Mucosa of stomach (tissue), 1 donor: ENCODE results near the gene FRAT1.
A peak's percentile ranks its signal among the peaks of the same experiment; 100 is the strongest.

Experiments
- H3K27me3 ChIP-seq: one replicate; pipeline ENCODE4 v1.7.0; 2013; ENCODE audit warnings: mild to moderate bottlenecking, low read length; ENCODE audit not compliant: control insufficient read depth, insufficient read depth
- H3K36me3 ChIP-seq: one replicate; pipeline ENCODE4 v1.7.0; 2013; ENCODE audit warnings: low read length; ENCODE audit not compliant: control insufficient read depth, insufficient read depth
- H3K4me1 ChIP-seq: one replicate; pipeline ENCODE4 v1.7.0; 2013; ENCODE audit warnings: mild to moderate bottlenecking, low read length; ENCODE audit not compliant: control insufficient read depth, insufficient read depth
- H3K4me3 ChIP-seq: one replicate; pipeline ENCODE4 v1.7.0; 2013; ENCODE audit warnings: low read length
- H3K9ac ChIP-seq: one replicate; pipeline ENCODE4 v1.7.0; 2013; ENCODE audit warnings: mild to moderate bottlenecking, low read length, moderate library complexity
- H3K9me3 ChIP-seq: one replicate; pipeline ENCODE4 v1.7.0; 2013; ENCODE audit warnings: mild to moderate bottlenecking, low read length, moderate library complexity; ENCODE audit not compliant: control insufficient read depth
- donor health status: Pancreatic carcinoma.

Gene FRAT1

DNA sequence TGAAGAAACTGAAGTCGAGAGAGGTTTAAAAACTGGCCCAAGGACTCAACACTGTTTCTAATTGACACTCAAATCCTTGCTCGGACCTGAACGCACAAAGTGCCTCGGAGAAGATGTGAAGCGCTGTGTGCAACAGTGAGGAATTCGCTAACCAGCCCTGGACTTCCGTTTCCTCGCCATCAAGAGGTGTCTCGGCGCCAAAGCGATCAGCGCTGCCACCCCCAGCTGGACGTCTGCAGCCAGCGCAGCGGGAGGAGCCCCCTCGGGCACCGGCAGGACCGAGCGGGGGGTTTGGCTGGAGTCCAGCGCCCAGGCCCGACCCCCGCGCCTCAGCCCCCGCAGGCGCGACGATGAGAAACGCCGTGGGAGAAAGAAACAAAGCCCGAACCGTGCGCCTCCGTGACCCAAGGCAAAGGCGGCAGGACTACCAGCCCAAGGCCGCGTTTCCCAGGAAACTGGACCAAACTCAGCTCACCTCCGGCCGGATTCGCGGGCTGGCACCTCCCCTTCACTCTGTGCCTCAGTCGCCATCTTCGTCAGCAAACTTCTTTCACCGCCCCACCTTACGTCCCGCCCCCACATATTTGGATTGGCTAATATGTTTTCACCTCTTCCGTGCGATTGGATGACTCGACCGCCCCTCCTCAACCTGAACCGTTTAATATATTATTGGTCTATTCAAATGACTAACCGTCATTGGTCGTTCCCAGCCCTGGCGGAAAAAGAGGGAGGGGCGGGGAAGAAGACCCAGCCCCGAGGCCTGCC is 26.8 kb upstream of the FRAT1 start, which contains the start of gene ARHGAP19:
TSS of gene ARHGAP19 (minus strand) at position 541 of the 765 bp plus-strand sequence. CDS start at position 531, 10 bp downstream.
- H3K27me3 ChIP-seq: no peaks in the 10 kb centered on the region
- peak within 1 kb of the TSS; percentile 84 for H3K9ac ChIP-seq
- peaks cover 10% of the 10 kb centered on the region for H3K4me1 ChIP-seq
- peak within 1 kb of the TSS; percentile 80 for H3K4me3 ChIP-seq
- no peaks in the 10 kb centered on the region for H3K36me3 ChIP-seq
- H3K9me3 ChIP-seq: no peaks in the 10 kb centered on the region

DNA sequence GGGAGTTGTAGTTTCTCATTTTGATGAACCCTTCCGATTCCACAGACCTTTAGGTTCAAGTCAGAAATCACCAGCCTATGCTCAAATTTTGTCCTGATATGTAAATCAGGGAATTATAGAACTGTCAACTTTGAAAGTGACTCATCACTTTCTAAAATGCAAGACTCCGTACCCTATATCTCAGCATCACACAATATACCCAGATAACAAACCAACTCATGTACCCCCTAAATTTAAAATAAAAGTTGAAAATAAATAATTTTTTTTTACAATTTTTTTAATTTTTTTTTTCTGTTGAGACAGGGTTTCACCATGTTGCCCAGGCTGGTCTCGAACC is 26.2 kb upstream of the FRAT1 start:
- Histone ChIP-seq H3K9ac (no peak overlapping the region), H3K4me3 (no peak overlapping the region), H3K27me3 (no peaks in the 10 kb centered on the region), H3K36me3 (no peaks in the 10 kb centered on the region), H3K9me3 (no peaks in the 10 kb centered on the region), H3K4me1 (peaks cover 10% of the 10 kb centered on the region)

DNA sequence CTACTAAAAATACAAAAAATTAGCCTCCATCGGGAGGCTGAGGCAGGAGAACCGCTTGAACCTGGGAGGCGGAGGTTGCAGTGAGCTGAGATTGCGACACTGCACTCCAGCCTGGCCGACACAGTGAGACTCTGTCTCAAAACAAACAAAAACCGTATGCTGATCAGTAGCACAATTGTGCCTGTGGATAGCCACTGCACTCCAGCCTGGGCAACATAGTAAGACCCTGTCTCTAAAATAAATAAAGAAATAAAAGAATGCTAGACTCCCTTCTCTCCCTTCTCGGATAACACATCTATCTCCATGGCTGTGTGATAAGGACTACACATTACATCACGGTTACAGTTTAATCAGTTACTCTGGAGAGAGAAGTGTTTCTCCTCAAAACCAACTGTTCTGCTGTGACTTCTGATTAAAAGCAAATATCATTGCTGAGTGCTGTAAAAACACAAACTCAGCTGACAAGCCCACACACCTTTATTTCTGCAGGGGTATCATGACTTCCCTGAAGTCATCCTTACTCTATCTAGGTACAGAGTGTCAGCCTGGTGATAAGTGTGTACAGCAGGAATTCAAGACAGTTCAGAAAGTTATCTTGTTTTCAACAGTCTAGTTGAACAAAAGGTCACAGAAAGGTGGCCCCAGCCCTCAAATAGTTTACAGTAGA is 21.4 kb upstream of the FRAT1 start:
- no peaks in the 10 kb centered on the region for H3K36me3 ChIP-seq
- H3K4me3 ChIP-seq: no peak overlapping the region
- H3K27me3 ChIP-seq: peaks cover 3% of the 10 kb centered on the region
- no peaks in the 10 kb centered on the region for H3K4me1 ChIP-seq
- H3K9ac ChIP-seq: peak overlapping the region; percentile 18
- H3K9me3 ChIP-seq: no peaks in the 10 kb centered on the region

DNA sequence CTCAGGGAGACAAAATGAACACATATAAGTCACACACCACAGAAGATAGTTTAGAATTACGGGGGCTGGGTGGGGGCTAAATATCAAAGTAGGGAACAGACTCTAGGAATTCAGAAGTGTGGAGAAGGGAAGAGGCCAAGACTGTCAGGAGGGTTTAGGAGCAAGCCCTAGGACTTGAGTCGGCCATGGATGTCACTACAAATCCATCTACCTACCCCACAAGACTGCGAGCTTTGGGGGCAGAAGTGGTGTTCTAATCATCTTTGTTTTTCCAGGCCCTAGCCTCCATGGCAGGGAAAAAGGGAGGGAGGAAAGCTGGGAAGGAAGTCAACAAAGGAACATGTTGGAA is 20.9 kb upstream of the FRAT1 start:
- Histone ChIP-seq H3K9me3 (no peaks in the 10 kb centered on the region), H3K27me3 (peaks cover 3% of the 10 kb centered on the region), H3K4me3 (no peak overlapping the region), H3K9ac (peak overlapping the region; percentile 18), H3K36me3 (no peaks in the 10 kb centered on the region), H3K4me1 (no peaks in the 10 kb centered on the region)

DNA sequence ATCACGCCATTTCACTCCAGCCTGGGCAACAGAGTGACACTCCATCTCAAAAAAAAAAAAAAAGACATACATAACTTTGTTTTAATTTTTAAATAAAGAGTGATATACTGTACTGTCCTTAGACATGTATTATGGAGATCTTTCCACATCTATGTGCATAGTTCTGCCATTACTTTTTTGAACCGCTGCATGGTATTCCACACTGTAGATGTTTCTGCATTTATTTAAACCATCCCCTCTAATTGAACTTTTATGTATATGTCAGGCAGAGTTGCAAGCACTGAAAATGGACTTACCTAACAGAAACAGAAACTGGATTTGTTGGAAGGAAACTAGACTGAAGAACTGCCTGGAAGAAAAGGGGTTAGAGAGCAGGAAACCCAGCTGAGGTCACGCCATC is 18.1 kb upstream of the FRAT1 start:
- no peaks in the 10 kb centered on the region for H3K9me3 ChIP-seq
- H3K27me3 ChIP-seq: peaks cover 3% of the 10 kb centered on the region
- H3K4me3 ChIP-seq: no peak overlapping the region
- no peaks in the 10 kb centered on the region for H3K36me3 ChIP-seq
- no peak overlapping the region for H3K9ac ChIP-seq
- no peaks in the 10 kb centered on the region for H3K4me1 ChIP-seq

DNA sequence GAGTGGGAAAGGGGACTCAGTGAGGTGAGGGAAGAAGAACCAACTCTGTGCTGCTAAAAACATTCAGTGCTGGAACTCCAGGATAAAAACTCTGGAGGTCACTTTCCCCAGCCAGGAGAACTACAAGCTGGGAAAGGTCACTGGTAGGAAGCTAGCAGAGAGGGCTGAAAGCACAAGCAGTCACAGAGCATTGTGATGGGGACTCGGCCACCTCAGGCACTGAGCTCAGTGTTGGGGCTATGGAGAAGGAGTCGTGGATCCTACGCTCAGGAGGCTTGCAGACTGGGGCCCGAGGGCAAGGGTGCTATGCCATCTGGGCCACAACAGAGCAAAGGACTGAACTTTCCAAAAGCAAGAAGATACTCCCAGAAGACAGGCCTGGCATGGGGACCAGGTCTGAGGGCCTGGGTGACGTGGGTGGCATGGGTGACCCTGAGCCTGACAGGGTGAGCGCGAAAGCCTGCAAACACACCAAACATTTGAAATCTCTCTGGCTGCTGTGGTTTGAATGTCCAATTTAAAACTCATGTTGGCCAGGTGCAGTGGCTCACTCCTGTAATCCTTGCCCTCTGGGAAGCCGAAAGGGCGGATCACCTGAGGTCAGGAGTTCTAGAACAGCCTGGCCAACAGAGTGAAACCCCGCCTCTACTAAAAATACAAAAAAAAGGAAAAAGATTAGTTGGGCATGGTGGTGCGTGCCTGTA is 16.8 kb upstream of the FRAT1 start:
- H3K27me3 ChIP-seq: peaks cover 3% of the 10 kb centered on the region
- H3K4me1 ChIP-seq: no peaks in the 10 kb centered on the region
- no peaks in the 10 kb centered on the region for H3K36me3 ChIP-seq
- H3K9me3 ChIP-seq: no peaks in the 10 kb centered on the region
- no peak overlapping the region for H3K9ac ChIP-seq
- H3K4me3 ChIP-seq: no peak overlapping the region

DNA sequence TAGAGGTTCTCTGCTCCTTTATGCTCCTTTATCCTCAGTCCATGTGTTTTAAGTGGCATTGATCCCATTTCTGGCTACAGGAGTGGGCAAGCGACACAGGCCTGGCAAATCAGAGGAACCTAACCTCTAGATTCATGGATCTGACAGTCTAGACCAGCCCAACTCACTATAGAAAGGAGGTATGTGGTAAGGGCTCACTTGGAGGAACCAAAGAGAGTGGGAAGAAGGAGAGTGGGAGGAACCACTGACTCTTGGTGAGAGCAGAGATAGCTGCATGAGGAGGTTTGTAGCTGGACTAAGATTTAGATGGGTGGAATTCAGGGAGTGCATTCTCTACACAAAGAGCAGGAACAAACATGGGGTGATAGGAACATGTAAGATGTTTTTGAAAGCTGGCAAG is 11.6 kb upstream of the FRAT1 start:
- no peak overlapping the region for H3K4me3 ChIP-seq
- no peaks in the 10 kb centered on the region for H3K27me3 ChIP-seq
- no peaks in the 10 kb centered on the region for H3K9me3 ChIP-seq
- H3K4me1 ChIP-seq: no peaks in the 10 kb centered on the region
- H3K36me3 ChIP-seq: no peaks in the 10 kb centered on the region
- no peak overlapping the region for H3K9ac ChIP-seq

DNA sequence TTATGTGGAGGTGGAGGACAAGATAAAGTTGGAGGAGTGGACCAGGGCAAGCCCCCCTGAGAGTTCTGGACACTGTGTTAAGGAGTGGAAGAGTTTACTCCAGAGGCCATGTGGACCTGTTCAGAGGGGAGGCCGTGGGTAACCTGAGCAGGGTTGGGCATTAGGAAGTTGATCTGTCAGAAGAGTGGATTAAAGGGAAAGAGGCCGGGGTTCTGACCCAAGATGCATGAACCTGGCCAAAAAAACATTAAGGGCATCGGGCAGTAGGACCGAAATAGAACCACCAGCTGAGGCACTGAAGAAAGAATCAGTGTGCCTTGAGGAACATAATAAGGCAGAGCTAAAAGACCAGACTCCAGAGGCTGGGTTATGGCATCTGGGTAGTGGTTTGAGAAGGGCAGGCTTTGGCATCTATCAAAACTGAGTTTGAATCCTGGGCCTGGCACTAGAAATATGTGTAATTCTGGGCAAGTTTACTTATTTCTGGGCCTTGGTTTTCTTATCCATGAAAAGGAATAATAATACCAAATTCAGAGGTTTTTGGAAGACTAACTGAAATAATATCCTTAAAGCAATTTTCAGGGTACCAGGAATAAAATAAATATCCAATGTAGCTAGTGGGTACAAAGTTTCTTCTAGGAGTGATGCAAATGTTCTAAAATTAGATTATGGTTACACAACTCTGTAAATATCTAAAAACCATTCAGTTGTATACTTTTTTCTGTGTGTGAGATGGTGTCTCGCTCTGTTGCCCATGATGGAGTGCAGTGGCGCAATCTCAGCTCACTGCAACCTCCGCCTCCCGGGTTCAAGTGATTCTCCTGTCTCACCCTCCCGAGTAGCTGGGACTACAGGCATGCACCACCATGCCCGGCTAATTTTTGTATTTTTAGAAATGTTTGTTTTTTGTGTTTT is 10.9 kb upstream of the FRAT1 start:
- Histone ChIP-seq H3K9me3 (no peaks in the 10 kb centered on the region), H3K36me3 (no peaks in the 10 kb centered on the region), H3K4me1 (no peaks in the 10 kb centered on the region), H3K27me3 (no peaks in the 10 kb centered on the region), H3K9ac (no peak overlapping the region), H3K4me3 (no peak overlapping the region)

DNA sequence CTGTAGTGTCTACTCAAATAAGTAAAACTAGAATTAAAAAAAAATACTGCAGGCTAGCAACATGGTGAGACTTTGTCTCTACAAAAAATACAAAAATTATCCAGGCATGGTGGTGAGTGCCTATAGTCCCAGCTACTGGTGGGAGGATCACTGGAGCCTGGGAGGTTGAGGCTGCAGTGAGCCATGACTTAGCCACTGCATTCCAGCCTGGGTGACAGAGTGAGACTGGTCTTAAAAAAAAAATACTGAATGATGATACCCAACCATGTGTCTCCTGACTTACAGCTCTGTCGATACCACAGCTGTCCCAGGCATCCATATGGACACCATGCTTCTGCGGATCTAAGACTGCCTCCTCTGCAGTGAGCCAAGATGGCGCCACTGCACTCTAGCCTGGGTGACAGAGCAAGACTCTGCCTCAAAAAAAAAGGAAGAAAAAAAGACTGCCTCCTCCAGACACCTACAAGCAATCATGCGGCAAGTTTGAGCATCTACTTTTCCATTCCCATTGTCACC is 7.9 kb upstream of the FRAT1 start:
- Histone ChIP-seq H3K36me3 (no peaks in the 10 kb centered on the region), H3K27me3 (no peaks in the 10 kb centered on the region), H3K4me3 (no peak overlapping the region), H3K9ac (no peak overlapping the region), H3K9me3 (no peaks in the 10 kb centered on the region), H3K4me1 (no peaks in the 10 kb centered on the region)

DNA sequence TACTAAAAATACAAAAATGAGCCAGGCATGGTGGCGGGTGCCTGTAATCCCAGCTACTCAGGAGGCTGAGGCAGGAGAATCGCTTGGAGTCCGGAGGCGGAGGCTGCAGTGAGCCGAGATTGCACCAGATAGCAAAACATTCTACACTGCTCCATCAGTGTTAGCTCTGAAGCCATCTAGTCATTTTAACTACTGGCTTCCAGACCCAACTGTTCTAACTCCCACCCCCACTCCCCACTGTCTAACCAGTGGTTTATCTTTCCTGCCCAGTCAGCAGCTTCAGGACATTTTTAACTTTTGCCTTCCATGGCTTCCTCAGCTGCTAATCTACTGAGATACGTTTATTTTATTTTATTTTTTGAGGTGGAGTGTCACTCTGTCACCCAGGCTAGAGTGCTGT is 6.2 kb upstream of the FRAT1 start:
- no peak overlapping the region for H3K4me3 ChIP-seq
- no peaks in the 10 kb centered on the region for H3K36me3 ChIP-seq
- no peak overlapping the region for H3K9ac ChIP-seq
- no peaks in the 10 kb centered on the region for H3K27me3 ChIP-seq
- H3K4me1 ChIP-seq: no peaks in the 10 kb centered on the region
- no peaks in the 10 kb centered on the region for H3K9me3 ChIP-seq

DNA sequence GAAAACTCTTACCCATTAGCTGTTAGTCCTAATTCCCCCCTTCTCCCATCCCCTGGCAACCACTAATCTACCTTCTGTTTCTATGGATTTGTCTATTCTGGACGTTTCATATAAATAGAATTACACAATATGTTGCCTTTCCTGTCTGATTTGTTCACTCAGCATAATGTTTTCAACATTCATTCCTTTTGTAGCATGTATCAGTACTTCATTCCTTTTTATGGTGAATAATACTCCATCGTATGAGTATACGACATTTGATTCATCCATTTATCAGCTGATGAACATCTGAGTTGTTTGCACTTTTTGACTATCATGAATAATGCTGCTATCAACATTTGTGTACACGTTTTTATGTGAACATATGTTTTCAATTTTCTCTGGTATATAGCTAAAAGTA is 4.4 kb upstream of the FRAT1 start:
- Histone ChIP-seq H3K9me3 (no peaks in the 10 kb centered on the region), H3K27me3 (no peaks in the 10 kb centered on the region), H3K9ac (no peak overlapping the region), H3K4me1 (no peaks in the 10 kb centered on the region), H3K36me3 (no peaks in the 10 kb centered on the region), H3K4me3 (no peak overlapping the region)
